Stomach (tissue), 4 donors: ENCODE measurements around the gene YBEY.

Experiments used
- CTCF ChIP-seq, 7 experiments: fragments of 450-650 bp in 4 of 7; fragments of 200-600 bp in 3 of 7; sonication (generic) in 3 of 7; IDR thresholded peaks; one replicate each; pipeline ENCODE4 v1.5.1; 2016 to 2019; ENCODE audit warnings: antibody characterized with exemption in 7 of 7, control low read depth in 2 of 7, mild to moderate bottlenecking in 1 of 7
- EP300 ChIP-seq: sonication (generic); formaldehyde crosslinking; IDR thresholded peaks from one replicate; pipeline ENCODE4 v1.6.1; 2017; ENCODE audit warnings: antibody characterized with exemption
- POLR2AphosphoS5 ChIP-seq, 3 donors: sonication (generic); formaldehyde crosslinking; IDR thresholded peaks; one replicate each; pipeline ENCODE4 v1.6.1; 2016; ENCODE audit warnings: antibody characterized with exemption in 3 of 3

- no peak for TF ChIP-seq CTCF (IDR thresholded peaks at IDR 0.05)
- TF ChIP-seq EP300 = no peak
- no peak for TF ChIP-seq POLR2AphosphoS5 (IDR thresholded peaks at IDR 0.05)
These were observed 35.9 kb upstream of the YBEY start for GRCh38 chr21:46250146-46250725.
